Uterus (tissue), 2 donors: Measurements from ENCODE around the gene SBF2.

Experiments
- CTCF ChIP-seq, 4 experiments: fragments of 200-600 bp in 2 of 4; fragments of 450-650 bp in 2 of 4; sonication (generic) in 2 of 4; IDR thresholded peaks; one replicate each; pipeline ENCODE4 v1.5.1; 2016 to 2019; ENCODE audit warnings: antibody characterized with exemption in 4 of 4, mild to moderate bottlenecking in 2 of 4, moderate library complexity in 1 of 4
- POLR2A ChIP-seq, 2 donors: fragments of 450-650 bp; IDR thresholded peaks; one replicate each; pipeline ENCODE4 v1.6.1; 2016; ENCODE audit warnings: antibody characterized with exemption in 2 of 2, mild to moderate bottlenecking in 1 of 2, moderate library complexity in 1 of 2

- no peak for TF ChIP-seq POLR2A (IDR thresholded peaks at IDR 0.05)
- no peak for TF ChIP-seq CTCF (IDR thresholded peaks at IDR 0.05)
Observed at GRCh38 chr11:9982127-9982795, 311.8 kb downstream of the SBF2 start.
